ENCODE measurements around the gene LGALS14. TPM values are rescaled to one million over a fixed set of nuclear protein-coding genes. Genes with fewer than 3 reads are reported as not detected.

LGALS14 gene
- total RNA-seq, 1 donor from 2014 or later, result 0.92 TPM

GRCh38 chr19:39677961-39678889, 26.1 kb upstream of the LGALS14 start:
- Mint-ChIP-seq H3K27me3 (ENCODE audit: low read depth) (peaks cover 35% of the 10 kb centered on the region), H3K4me1 (no peaks in the 10 kb centered on the region), H3K36me3 (no peaks in the 10 kb centered on the region), H3K27ac (no peak overlapping the region), H3K9me3 (no peaks in the 10 kb centered on the region), H3K4me3 (no peak overlapping the region)
- DNase-seq (ENCODE audit: low spot score in 2 of 2, unreplicated experiment in 2 of 2), result no peak
- TF ChIP-seq, protein P1, sequence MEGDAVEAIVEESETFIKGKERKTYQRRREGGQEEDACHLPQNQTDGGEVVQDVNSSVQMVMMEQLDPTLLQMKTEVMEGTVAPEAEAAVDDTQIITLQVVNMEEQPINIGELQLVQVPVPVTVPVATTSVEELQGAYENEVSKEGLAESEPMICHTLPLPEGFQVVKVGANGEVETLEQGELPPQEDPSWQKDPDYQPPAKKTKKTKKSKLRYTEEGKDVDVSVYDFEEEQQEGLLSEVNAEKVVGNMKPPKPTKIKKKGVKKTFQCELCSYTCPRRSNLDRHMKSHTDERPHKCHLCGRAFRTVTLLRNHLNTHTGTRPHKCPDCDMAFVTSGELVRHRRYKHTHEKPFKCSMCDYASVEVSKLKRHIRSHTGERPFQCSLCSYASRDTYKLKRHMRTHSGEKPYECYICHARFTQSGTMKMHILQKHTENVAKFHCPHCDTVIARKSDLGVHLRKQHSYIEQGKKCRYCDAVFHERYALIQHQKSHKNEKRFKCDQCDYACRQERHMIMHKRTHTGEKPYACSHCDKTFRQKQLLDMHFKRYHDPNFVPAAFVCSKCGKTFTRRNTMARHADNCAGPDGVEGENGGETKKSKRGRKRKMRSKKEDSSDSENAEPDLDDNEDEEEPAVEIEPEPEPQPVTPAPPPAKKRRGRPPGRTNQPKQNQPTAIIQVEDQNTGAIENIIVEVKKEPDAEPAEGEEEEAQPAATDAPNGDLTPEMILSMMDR (IDR thresholded peaks at IDR 0.05; ENCODE audit: unreplicated experiment), result no peak

DNA sequence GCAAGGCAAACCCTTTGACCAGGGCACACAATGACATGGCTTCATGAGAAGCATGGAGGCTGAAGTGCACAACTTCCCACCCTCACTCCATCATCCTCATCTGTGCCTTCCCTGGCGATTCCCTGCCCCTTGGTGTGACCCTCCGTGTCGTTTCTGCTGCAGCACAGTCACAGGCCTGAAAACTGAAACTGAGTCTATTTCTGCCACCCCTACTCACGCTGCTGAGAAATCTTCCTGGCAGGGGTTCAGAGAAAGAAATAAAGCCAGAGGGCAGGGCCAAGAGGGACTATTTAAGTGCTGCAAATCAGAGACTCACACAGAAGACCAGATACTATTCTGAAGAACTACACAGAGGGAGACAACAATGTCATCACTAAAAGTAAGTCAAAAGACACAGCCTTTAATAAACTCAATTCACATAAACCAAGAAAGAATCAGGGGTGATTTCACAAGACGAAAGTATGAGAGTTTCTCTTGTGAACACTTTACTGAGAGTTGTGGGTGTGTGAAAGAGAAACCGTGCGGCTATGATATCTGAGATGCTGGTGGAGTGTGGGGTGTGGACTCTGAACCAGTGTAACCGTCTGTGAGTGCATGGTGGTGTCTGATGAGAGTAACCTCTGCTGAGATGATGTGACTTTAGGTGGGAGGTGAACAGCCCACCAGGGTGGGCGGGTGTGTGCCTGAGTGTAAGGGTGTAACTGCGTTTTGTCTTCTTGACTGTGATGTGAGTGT, 25.1 kb upstream of the LGALS14 start:
- DNase-seq (ENCODE audit: low spot score in 2 of 2, unreplicated experiment in 2 of 2), result no peak
- H3K27me3 Mint-ChIP-seq (ENCODE audit: low read depth), result peaks cover 32% of the 10 kb centered on the region
- no peak overlapping the region for H3K27ac Mint-ChIP-seq
- H3K36me3 Mint-ChIP-seq, result no peaks in the 10 kb centered on the region
- H3K9me3 Mint-ChIP-seq, result no peaks in the 10 kb centered on the region
- no peak overlapping the region for H3K4me3 Mint-ChIP-seq
- TF ChIP-seq, protein P1 (IDR thresholded peaks at IDR 0.05; ENCODE audit: unreplicated experiment), result no peak
- peaks cover 2% of the 10 kb centered on the region for H3K4me1 Mint-ChIP-seq

DNA sequence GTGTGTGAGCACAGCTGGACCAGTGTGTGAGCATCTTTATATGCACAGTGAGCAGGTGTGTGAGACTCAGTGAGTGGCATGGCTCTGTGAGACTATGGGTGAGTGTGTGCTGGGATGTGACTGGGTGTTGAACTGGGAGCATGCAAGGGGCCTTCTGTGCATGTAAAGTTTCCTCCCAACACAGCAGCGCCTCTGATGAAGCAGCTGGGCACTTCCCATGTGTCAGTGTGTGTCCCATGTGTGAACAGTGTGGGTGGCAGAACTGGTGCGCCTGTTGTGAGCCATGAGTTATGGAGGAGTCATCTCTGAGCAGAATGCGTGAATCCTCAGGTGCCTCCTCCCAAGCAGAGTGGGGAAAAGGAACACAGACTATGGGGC, 24.5 kb upstream of the LGALS14 start:
- TF ChIP-seq, protein P1 (IDR thresholded peaks at IDR 0.05; ENCODE audit: unreplicated experiment), result no peak
- Mint-ChIP-seq H3K36me3 (no peaks in the 10 kb centered on the region), H3K27me3 (ENCODE audit: low read depth) (peaks cover 31% of the 10 kb centered on the region), H3K27ac (no peak overlapping the region), H3K4me3 (no peak overlapping the region), H3K9me3 (no peaks in the 10 kb centered on the region), H3K4me1 (peaks cover 4% of the 10 kb centered on the region)
- no peak for DNase-seq (ENCODE audit: low spot score in 2 of 2, unreplicated experiment in 2 of 2)

DNA sequence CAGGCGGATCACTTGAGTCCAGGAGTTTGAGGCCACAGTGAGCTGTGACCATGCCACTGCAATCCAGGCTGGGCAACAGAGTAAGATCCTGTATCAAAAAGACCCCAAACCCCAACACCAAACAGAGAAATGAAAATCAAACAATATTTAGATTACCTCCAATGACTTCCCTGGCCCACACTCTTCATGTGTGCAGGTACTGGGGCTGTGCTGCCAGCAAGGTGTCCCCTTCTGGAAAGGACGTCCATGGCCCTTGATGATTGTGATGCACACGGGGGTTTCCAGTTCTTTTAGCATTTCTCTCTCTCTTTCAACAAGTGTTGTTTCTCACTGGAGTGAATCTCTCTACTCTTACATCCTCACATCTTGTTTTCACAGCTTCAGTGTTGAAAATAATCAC, 23.7 kb upstream of the LGALS14 start:
- H3K4me3 Mint-ChIP-seq, result no peak overlapping the region
- H3K27ac Mint-ChIP-seq, result no peak overlapping the region
- DNase-seq (ENCODE audit: low spot score in 2 of 2, unreplicated experiment in 2 of 2), result no peak
- H3K4me1 Mint-ChIP-seq, result peaks cover 4% of the 10 kb centered on the region
- TF ChIP-seq, protein P1 (IDR thresholded peaks at IDR 0.05; ENCODE audit: unreplicated experiment), result no peak
- no peaks in the 10 kb centered on the region for H3K9me3 Mint-ChIP-seq
- H3K36me3 Mint-ChIP-seq, result no peaks in the 10 kb centered on the region
- peaks cover 24% of the 10 kb centered on the region for H3K27me3 Mint-ChIP-seq (ENCODE audit: low read depth)

GRCh38 chr19:39681416-39681815, 22.9 kb upstream of the LGALS14 start:
- Mint-ChIP-seq H3K4me3 (no peak overlapping the region), H3K9me3 (no peaks in the 10 kb centered on the region), H3K27me3 (ENCODE audit: low read depth) (peaks cover 20% of the 10 kb centered on the region), H3K27ac (no peak overlapping the region), H3K4me1 (peaks cover 4% of the 10 kb centered on the region), H3K36me3 (no peaks in the 10 kb centered on the region)
- TF ChIP-seq, protein P1 (IDR thresholded peaks at IDR 0.05; ENCODE audit: unreplicated experiment), result no peak
- no peak for DNase-seq (ENCODE audit: low spot score in 2 of 2, unreplicated experiment in 2 of 2)

All from mesothelial cell of epicardium (in vitro differentiated cells).